Measurements from ENCODE around the gene PDXP. TPM values are rescaled to one million over a fixed set of nuclear protein-coding genes. Genes with fewer than 3 reads are reported as not detected.

PDXP gene
- total RNA-seq, 1 donor from 2014 or later, result 8.9 TPM

DNA sequence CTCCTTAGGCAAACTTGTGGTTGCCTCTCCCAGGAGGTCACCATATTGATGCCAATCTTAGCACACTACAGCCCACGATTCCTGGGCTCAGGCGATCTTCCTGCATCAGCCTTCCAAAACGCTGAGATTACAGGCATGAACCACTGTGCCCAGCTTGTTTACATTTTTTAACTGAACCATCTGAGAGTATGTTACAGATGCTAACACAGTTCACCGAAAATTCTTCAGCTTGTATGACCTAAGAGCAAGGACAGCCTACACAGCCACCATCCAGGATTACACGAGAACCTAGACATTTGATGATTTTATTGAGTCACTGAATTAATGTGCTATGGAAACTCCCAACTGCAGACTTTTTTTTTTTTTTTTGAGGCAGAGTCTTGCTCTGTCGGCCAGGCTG is 11.1 kb downstream of the PDXP start:
- Histone ChIP-seq H3K27ac (ENCODE audit: low read depth, low read length) (no peak overlapping the region), H3K4me1 (ENCODE audit: control insufficient read depth in 3 of 3, insufficient read depth in 3 of 3, low read length in 3 of 3) (peaks cover 14 to 26% (median 22%) of the 10 kb centered on the region in 3 donors), H3K9ac (ENCODE audit: low read depth in 1 of 3, low read length in 3 of 3) (no peak overlapping the region)

DNA sequence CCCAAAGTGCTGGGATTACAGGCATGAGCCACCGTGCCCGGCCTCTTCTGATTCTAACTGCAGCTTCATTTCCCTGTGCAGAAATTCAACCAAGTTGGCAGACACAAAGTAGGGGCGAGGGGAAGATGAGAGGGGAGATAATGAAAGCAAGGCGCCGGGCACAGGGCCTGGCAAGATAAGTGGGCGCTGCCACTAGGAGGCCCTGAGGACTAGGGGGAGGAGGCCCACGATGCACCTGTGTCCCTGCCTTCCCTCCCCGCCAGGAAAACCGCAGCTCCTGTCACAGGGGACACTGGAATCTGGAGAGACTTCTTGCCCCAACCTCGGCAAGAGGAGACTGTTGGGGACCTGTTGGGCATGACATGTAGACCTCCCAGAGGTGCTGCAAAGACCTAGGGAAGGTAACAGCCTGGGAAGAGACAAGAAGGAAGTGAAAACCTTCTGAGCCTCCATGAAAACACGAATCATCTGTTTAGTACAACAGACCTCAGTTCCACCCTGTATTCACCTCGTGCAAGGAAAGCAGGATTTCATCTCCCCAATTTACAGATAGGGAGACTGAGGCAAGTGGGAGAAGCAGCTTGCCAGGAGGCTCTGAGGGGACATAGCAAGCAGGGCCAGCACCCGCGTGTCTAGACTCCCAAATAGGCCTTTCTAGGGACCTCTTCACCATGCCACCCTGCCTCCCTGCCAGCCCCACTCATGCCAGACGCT is 13.8 kb downstream of the PDXP start:
- Histone ChIP-seq H3K36me3 (ENCODE audit: control insufficient read depth in 3 of 3, insufficient read depth in 3 of 3, low read length in 3 of 3) (no peaks in the 10 kb centered on the region), H3K9ac (ENCODE audit: low read depth in 1 of 3, low read length in 3 of 3) (no peak overlapping the region), H3K9me3 (ENCODE audit: control insufficient read depth in 3 of 3, low read length in 3 of 3) (no peaks in the 10 kb centered on the region), H3K27me3 (ENCODE audit: control insufficient read depth in 3 of 3, insufficient read depth in 3 of 3, low read length in 3 of 3) (no peaks in the 10 kb centered on the region), H3K4me3 (ENCODE audit: low read length in 3 of 3) (no peak overlapping the region), H3K4me1 (ENCODE audit: control insufficient read depth in 3 of 3, insufficient read depth in 3 of 3, low read length in 3 of 3) (peaks cover 20 to 32% (median 28%) of the 10 kb centered on the region in 3 donors), H3K27ac (ENCODE audit: low read depth, low read length) (no peak overlapping the region)

More for the DNA sequence above, 11.1 kb downstream of the PDXP start:
- Histone ChIP-seq H3K36me3 (ENCODE audit: control insufficient read depth in 3 of 3, insufficient read depth in 3 of 3, low read length in 3 of 3) (peaks cover 0 to 13% (median 6%) of the 10 kb centered on the region in 3 donors), H3K9me3 (ENCODE audit: control insufficient read depth in 3 of 3, low read length in 3 of 3) (no peaks in the 10 kb centered on the region), H3K4me3 (ENCODE audit: low read length in 3 of 3) (no peak overlapping the region), H3K27me3 (ENCODE audit: control insufficient read depth in 3 of 3, insufficient read depth in 3 of 3, low read length in 3 of 3) (no peaks in the 10 kb centered on the region)

DNA sequence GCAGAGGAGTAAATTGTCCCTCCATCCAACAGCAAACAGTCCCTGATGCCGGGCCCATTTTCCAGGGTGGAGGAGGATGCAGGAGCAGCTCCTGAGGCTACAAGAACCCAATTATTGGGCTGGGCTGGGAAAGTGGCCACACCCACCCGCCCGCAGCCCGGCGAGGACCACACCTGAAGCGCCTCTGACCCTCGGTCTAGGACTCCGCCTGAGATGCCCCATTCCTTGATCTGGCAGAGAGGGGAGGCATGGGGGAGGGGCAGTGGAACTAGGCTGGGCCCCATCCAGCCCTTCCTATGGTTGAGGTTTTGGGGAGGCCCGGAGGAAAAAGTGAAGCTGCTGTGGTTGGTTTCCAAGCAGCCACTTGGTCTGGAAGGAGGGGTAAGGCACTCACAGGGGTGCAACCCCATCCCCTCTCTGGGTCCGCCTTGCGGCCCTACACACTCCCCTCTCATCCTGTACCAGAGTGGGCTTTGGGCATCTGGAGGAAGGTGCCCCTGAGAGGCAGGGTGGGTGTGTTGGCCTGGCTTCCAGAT is 14.5 kb downstream of the PDXP start:
- Histone ChIP-seq H3K4me3 (ENCODE audit: low read length in 3 of 3) (no peak overlapping the region), H3K9me3 (ENCODE audit: control insufficient read depth in 3 of 3, low read length in 3 of 3) (no peaks in the 10 kb centered on the region), H3K27ac (ENCODE audit: low read depth, low read length) (no peak overlapping the region), H3K27me3 (ENCODE audit: control insufficient read depth in 3 of 3, insufficient read depth in 3 of 3, low read length in 3 of 3) (no peaks in the 10 kb centered on the region), H3K9ac (ENCODE audit: low read depth in 1 of 3, low read length in 3 of 3) (no peak overlapping the region), H3K4me1 (ENCODE audit: control insufficient read depth in 3 of 3, insufficient read depth in 3 of 3, low read length in 3 of 3) (peaks cover 23 to 32% (median 31%) of the 10 kb centered on the region in 3 donors), H3K36me3 (ENCODE audit: control insufficient read depth in 3 of 3, insufficient read depth in 3 of 3, low read length in 3 of 3) (peaks cover 0 to under 1% (median 0%) of the 10 kb centered on the region in 3 donors)

- Histone ChIP-seq H3K9ac (ENCODE audit: low read depth in 1 of 3, low read length in 3 of 3) (peak overlapping the region in 1 of 3 donors; percentile 66), H3K27ac (ENCODE audit: low read depth, low read length) (peak overlapping the region; percentile 94), H3K4me3 (ENCODE audit: low read length in 3 of 3) (no peak overlapping the region), H3K9me3 (ENCODE audit: control insufficient read depth in 3 of 3, low read length in 3 of 3) (no peaks in the 10 kb centered on the region), H3K36me3 (ENCODE audit: control insufficient read depth in 3 of 3, insufficient read depth in 3 of 3, low read length in 3 of 3) (peaks cover 0 to 6% (median 3%) of the 10 kb centered on the region in 3 donors), H3K27me3 (ENCODE audit: control insufficient read depth in 3 of 3, insufficient read depth in 3 of 3, low read length in 3 of 3) (no peaks in the 10 kb centered on the region), H3K4me1 (ENCODE audit: control insufficient read depth in 3 of 3, insufficient read depth in 3 of 3, low read length in 3 of 3) (peaks cover 26 to 36% (median 35%) of the 10 kb centered on the region in 3 donors)
These were observed 15.7 kb downstream of the PDXP start for GRCh38 chr22:37674248-37674647.

GRCh38 chr22:37674951-37675929 is 16.7 kb downstream of the PDXP start, which contains the start of gene LGALS1:
Gene LGALS1, plus strand, starts transcription at chr22:37675636. Its CDS starts 67 bp downstream, at chr22:37675703.
- peak within 1 kb of the TSS; percentile 82 to 93 (median 83) for H3K4me3 ChIP-seq (ENCODE audit: low read length in 3 of 3)
- H3K4me1 ChIP-seq (ENCODE audit: control insufficient read depth in 3 of 3, insufficient read depth in 3 of 3, low read length in 3 of 3), result peaks cover 26 to 36% (median 35%) of the 10 kb centered on the region in 3 donors
- no peaks in the 10 kb centered on the region for H3K27me3 ChIP-seq (ENCODE audit: control insufficient read depth in 3 of 3, insufficient read depth in 3 of 3, low read length in 3 of 3)
- H3K9me3 ChIP-seq (ENCODE audit: control insufficient read depth in 3 of 3, low read length in 3 of 3), result no peaks in the 10 kb centered on the region
- H3K9ac ChIP-seq (ENCODE audit: low read depth in 1 of 3, low read length in 3 of 3), result peak within 1 kb of the TSS; percentile 80 to 87 (median 86)
- peak within 1 kb of the TSS; percentile 94 for H3K27ac ChIP-seq (ENCODE audit: low read depth, low read length)
- peaks cover 9 to 13% (median 13%) of the 10 kb centered on the region in 3 donors for H3K36me3 ChIP-seq (ENCODE audit: control insufficient read depth in 3 of 3, insufficient read depth in 3 of 3, low read length in 3 of 3)

DNA sequence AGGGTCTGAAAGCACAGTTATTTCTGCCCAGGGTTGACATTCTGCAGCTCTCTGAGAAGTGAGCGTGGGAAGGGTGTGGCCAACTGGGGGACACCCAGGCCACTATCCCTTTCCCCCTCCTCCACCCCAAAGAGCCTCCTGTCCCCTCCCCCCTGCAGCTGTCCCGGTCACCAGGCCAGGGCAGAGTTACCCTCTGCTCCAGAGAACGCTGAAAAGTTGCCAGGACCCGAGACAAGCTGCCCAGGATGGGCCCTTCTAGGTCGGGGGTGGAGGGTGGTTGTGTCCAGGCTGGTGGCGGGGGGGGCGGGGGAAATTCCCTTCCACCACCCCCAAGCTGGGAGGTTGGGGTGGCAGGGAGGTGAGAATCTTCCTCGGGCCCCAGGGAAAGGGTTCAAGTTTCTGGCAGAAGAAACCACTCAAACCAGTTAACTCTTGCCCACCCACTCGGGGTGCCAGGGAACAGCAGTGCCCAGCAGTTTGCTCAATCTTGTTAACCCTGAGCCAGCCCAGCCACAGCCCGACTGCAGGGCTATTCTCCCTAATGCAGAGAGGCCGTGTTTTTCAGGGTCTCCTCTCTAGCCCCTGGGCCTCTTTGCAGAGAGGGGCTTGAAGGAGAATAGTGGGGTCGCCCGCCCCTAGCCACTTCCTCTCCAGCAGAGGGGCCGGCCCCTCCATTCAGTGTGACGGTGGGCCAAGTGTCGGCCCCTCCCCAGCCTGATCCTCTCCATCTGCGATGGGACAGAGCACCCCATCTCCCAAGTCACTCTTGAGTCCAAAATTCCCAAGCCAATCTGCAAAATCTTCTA is 17.6 kb downstream of the PDXP start:
- Histone ChIP-seq H3K4me3 (ENCODE audit: low read length in 3 of 3) (peak overlapping the region; percentile 82 to 93 (median 83)), H3K9me3 (ENCODE audit: control insufficient read depth in 3 of 3, low read length in 3 of 3) (no peaks in the 10 kb centered on the region), H3K27ac (ENCODE audit: low read depth, low read length) (peak overlapping the region; percentile 94), H3K27me3 (ENCODE audit: control insufficient read depth in 3 of 3, insufficient read depth in 3 of 3, low read length in 3 of 3) (no peaks in the 10 kb centered on the region), H3K4me1 (ENCODE audit: control insufficient read depth in 3 of 3, insufficient read depth in 3 of 3, low read length in 3 of 3) (peaks cover 30 to 37% (median 36%) of the 10 kb centered on the region in 3 donors), H3K36me3 (ENCODE audit: control insufficient read depth in 3 of 3, insufficient read depth in 3 of 3, low read length in 3 of 3) (peaks cover 11 to 13% (median 13%) of the 10 kb centered on the region in 3 donors), H3K9ac (ENCODE audit: low read depth in 1 of 3, low read length in 3 of 3) (peak overlapping the region; percentile 80 to 87 (median 86))

GRCh38 chr22:37676736-37677492 is 18.4 kb downstream of the PDXP start:
- H3K36me3 ChIP-seq (ENCODE audit: control insufficient read depth in 3 of 3, insufficient read depth in 3 of 3, low read length in 3 of 3), result peaks cover 11 to 13% (median 13%) of the 10 kb centered on the region in 3 donors
- peak overlapping the region; percentile 94 for H3K27ac ChIP-seq (ENCODE audit: low read depth, low read length)
- H3K4me3 ChIP-seq (ENCODE audit: low read length in 3 of 3), result peak overlapping the region; percentile 82 to 93 (median 83)
- H3K9me3 ChIP-seq (ENCODE audit: control insufficient read depth in 3 of 3, low read length in 3 of 3), result no peaks in the 10 kb centered on the region
- H3K27me3 ChIP-seq (ENCODE audit: control insufficient read depth in 3 of 3, insufficient read depth in 3 of 3, low read length in 3 of 3), result no peaks in the 10 kb centered on the region
- H3K4me1 ChIP-seq (ENCODE audit: control insufficient read depth in 3 of 3, insufficient read depth in 3 of 3, low read length in 3 of 3), result peaks cover 33 to 43% (median 41%) of the 10 kb centered on the region in 3 donors
- peak overlapping the region; percentile 80 to 87 (median 86) for H3K9ac ChIP-seq (ENCODE audit: low read depth in 1 of 3, low read length in 3 of 3)

- Histone ChIP-seq H3K36me3 (ENCODE audit: control insufficient read depth in 3 of 3, insufficient read depth in 3 of 3, low read length in 3 of 3) (peaks cover 11 to 13% (median 13%) of the 10 kb centered on the region in 3 donors), H3K27me3 (ENCODE audit: control insufficient read depth in 3 of 3, insufficient read depth in 3 of 3, low read length in 3 of 3) (no peaks in the 10 kb centered on the region), H3K4me1 (ENCODE audit: control insufficient read depth in 3 of 3, insufficient read depth in 3 of 3, low read length in 3 of 3) (peaks cover 33 to 43% (median 36%) of the 10 kb centered on the region in 3 donors), H3K9me3 (ENCODE audit: control insufficient read depth in 3 of 3, low read length in 3 of 3) (no peaks in the 10 kb centered on the region), H3K27ac (ENCODE audit: low read depth, low read length) (peak overlapping the region; percentile 94), H3K4me3 (ENCODE audit: low read length in 3 of 3) (peak overlapping the region; percentile 62 to 83 (median 82)), H3K9ac (ENCODE audit: low read depth in 1 of 3, low read length in 3 of 3) (peak overlapping the region in 1 of 3 donors; percentile 20)
These were observed 19.0 kb downstream of the PDXP start for GRCh38 chr22:37677493-37677974.
